ENCODE data around the gene NDUFA1.

The NDUFA1 gene

DNA sequence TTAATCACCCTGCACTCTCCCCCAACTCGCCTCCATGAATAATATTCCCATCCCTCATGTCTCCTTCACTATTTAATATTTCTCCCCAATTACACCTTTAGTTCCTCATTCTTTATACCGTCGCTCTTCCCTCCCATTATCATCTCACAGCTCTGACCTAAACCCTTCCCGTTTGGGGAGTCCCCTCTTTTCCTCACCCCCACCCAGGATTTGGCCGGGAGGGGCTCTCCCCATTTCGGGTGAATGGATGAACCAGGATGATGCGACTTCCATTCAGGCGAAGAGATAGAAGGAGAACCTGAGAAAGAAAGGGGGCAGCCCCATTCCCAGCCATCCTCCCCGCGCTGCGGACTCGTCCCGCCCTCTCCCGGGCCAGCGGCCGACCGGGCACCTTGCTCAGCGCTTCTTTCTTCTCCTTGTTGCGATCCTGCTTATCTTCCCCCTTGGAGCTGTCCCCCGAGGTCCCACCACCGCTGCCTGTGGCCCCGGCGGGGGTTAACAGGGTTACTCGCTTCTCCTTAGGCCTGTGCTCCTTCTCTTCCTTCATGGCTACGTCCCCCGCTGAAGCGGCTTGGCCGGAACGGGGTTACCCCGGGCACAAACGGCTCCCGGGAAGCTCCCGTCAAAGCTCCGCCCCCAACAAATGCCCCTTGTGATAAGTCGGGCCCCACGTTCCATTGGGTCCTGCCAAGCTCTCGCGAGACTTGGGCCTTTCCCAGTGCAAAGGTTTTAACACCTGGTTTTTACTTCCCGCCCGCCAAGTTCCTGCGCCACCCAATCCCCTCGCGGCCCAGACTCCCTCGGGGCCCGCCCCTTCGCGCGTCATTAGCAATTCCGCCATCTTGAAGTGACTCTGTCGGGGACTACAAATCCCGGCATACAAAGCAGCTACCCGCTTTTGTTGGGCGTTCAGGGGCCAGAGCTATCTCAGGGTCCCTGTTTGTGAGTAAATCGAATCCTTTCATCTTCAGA lies 19.0 kb upstream of the NDUFA1 start, which contains the start of gene UPF3B:
TSS of gene UPF3B (minus strand) at position 582 of the 972 bp plus-strand sequence. CDS start at position 547, 35 bp downstream.
- Histone ChIP-seq H3K36me3 (ENCODE audit: low read depth) (peaks cover 13% of the 10 kb centered on the region), H3K4me3 (ENCODE audit: severe bottlenecking) (peak within 1 kb of the TSS; percentile 71), H3K4me1 (ENCODE audit: insufficient read depth, poor library complexity, severe bottlenecking) (no peaks in the 10 kb centered on the region), H3K9me3 (ENCODE audit: severe bottlenecking) (no peaks in the 10 kb centered on the region), H3K27ac (ENCODE audit: poor library complexity, severe bottlenecking) (peak within 1 kb of the TSS; percentile 43), H3K27me3 (ENCODE audit: insufficient read depth, poor library complexity, severe bottlenecking) (no peaks in the 10 kb centered on the region)
- TF ChIP-seq, protein P1, sequence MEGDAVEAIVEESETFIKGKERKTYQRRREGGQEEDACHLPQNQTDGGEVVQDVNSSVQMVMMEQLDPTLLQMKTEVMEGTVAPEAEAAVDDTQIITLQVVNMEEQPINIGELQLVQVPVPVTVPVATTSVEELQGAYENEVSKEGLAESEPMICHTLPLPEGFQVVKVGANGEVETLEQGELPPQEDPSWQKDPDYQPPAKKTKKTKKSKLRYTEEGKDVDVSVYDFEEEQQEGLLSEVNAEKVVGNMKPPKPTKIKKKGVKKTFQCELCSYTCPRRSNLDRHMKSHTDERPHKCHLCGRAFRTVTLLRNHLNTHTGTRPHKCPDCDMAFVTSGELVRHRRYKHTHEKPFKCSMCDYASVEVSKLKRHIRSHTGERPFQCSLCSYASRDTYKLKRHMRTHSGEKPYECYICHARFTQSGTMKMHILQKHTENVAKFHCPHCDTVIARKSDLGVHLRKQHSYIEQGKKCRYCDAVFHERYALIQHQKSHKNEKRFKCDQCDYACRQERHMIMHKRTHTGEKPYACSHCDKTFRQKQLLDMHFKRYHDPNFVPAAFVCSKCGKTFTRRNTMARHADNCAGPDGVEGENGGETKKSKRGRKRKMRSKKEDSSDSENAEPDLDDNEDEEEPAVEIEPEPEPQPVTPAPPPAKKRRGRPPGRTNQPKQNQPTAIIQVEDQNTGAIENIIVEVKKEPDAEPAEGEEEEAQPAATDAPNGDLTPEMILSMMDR (IDR thresholded peaks at IDR 0.05; ENCODE audit: poor library complexity, severe bottlenecking): no peak
- DNase-seq (ENCODE audit: low spot score) (peak; percentile 95), ATAC-seq (ENCODE audit: low read depth) (peak; percentile 95)

DNA sequence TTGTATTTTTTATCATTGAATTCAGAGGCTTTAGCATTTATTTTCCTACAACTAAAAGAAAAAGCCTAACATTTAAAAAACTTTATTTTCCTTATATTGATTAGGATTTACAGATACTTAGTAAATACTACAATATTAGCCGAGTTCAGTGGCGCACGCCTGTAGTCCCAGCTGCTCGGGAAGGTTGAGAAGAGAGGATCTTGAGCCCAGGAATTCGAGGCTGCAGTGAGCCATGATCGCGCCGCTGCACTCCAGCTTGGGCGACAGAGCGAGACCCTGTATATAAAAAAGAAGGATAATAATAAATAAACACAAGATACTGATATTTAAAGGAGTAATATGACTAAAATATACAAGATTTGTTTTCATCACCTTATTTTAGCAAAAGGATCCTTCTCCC lies 18.2 kb upstream of the NDUFA1 start:
- H3K9me3 ChIP-seq (ENCODE audit: severe bottlenecking): no peaks in the 10 kb centered on the region
- H3K4me3 ChIP-seq (ENCODE audit: severe bottlenecking): peak overlapping the region; percentile 71
- H3K27ac ChIP-seq (ENCODE audit: poor library complexity, severe bottlenecking): peak overlapping the region; percentile 43
- TF ChIP-seq, protein P1 (IDR thresholded peaks at IDR 0.05; ENCODE audit: poor library complexity, severe bottlenecking): no peak
- peaks cover 13% of the 10 kb centered on the region for H3K36me3 ChIP-seq (ENCODE audit: low read depth)
- no peak for ATAC-seq (ENCODE audit: low read depth)
- no peaks in the 10 kb centered on the region for H3K4me1 ChIP-seq (ENCODE audit: insufficient read depth, poor library complexity, severe bottlenecking)
- H3K27me3 ChIP-seq (ENCODE audit: insufficient read depth, poor library complexity, severe bottlenecking): no peaks in the 10 kb centered on the region
- DNase-seq (ENCODE audit: low spot score): no peak

DNA sequence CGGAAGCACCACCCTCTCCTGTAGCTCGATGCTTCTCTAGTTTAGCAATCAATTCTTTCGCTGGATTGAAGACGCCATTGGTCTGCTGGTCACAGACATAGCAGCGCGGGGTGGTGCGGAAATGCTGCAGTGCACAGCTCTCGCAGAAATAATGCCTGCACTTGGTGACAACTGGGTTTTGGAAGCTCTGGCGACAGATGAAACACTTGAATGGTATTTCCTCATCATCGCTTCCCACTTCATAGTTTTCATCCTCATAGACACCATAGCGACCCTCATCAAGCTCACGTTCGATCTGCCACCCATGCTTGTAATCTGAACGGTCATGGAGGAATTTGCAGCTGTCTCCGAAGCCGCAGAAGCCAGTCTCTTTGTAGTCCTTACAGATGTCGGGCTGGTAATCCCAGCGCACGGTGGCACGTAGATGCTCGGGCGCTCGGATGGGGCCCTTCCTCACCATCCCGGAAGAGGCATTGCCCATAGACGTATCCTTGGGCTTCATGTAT lies 953 bp upstream of the NDUFA1 start:
- Histone ChIP-seq H3K4me3 (ENCODE audit: severe bottlenecking) (peak overlapping the region; percentile 86), H3K4me1 (ENCODE audit: insufficient read depth, poor library complexity, severe bottlenecking) (no peaks in the 10 kb centered on the region), H3K9me3 (ENCODE audit: severe bottlenecking) (no peaks in the 10 kb centered on the region), H3K27me3 (ENCODE audit: insufficient read depth, poor library complexity, severe bottlenecking) (no peaks in the 10 kb centered on the region), H3K27ac (ENCODE audit: poor library complexity, severe bottlenecking) (peak overlapping the region; percentile 82), H3K36me3 (ENCODE audit: low read depth) (peaks cover 8% of the 10 kb centered on the region)
- TF ChIP-seq, protein P1 (IDR thresholded peaks at IDR 0.05; ENCODE audit: poor library complexity, severe bottlenecking): no peak
- peak; percentile 39 for ATAC-seq (ENCODE audit: low read depth)
- DNase-seq (ENCODE audit: low spot score): no peak

DNA sequence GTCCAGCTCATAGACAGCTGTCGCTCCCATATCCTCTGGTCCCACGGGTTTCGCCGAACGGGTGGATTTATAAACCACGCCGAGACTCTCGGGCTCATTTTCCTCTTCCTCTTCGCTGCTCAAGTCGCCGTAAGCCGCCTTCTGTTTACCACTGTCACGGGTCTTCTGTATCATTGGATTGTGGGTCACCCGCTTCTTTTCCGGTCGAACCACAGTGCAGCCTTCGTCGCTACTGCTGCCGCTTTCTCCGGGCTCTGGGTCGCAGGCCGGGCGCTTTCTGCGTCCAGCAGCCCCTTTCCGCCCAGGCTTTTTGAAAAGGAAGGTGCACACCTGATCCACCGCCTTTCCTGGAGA lies 410 bp upstream of the NDUFA1 start:
- peak overlapping the region; percentile 86 for H3K4me3 ChIP-seq (ENCODE audit: severe bottlenecking)
- TF ChIP-seq, protein P1 (IDR thresholded peaks at IDR 0.05; ENCODE audit: poor library complexity, severe bottlenecking): no peak
- peak overlapping the region; percentile 82 for H3K27ac ChIP-seq (ENCODE audit: poor library complexity, severe bottlenecking)
- H3K27me3 ChIP-seq (ENCODE audit: insufficient read depth, poor library complexity, severe bottlenecking): no peaks in the 10 kb centered on the region
- H3K9me3 ChIP-seq (ENCODE audit: severe bottlenecking): no peaks in the 10 kb centered on the region
- H3K4me1 ChIP-seq (ENCODE audit: insufficient read depth, poor library complexity, severe bottlenecking): no peaks in the 10 kb centered on the region
- peaks cover 10% of the 10 kb centered on the region for H3K36me3 ChIP-seq (ENCODE audit: low read depth)
- peak; percentile 15; the same call in 2 of the 3 replicates for ATAC-seq (ENCODE audit: low read depth)
- no peak for DNase-seq (ENCODE audit: low spot score)

All from RWPE2 (cell line).